GM19452 (cell line): ENCODE measurements around the gene MYO1B.

Source experiments
- ATAC-seq: cut with Tn5 transposase; IDR thresholded peaks from one replicate; pipeline ENCODE4 v1.9.1; 2021; ENCODE audit not compliant: unreplicated experiment

Gene MYO1B

DNA sequence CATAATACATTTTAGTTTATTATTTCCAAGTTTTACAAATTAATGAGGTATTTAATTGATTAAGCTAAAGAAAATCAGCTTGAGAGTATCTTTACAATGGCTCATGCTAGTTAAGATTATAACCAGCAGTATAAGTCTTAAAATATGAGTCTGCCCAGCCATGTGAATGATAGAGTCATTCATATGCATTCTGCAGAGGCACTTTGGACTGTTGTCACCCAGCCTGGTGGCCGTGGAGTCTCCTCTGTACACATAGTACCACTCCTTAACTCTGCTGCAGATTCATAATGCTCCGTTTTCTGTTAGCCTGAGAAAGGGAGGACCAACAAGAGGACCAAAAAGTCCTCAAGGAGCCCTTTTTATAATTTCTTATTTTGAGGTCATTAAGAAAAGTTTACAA lies 148.8 kb downstream of the MYO1B start:
- no peak for ATAC-seq

DNA sequence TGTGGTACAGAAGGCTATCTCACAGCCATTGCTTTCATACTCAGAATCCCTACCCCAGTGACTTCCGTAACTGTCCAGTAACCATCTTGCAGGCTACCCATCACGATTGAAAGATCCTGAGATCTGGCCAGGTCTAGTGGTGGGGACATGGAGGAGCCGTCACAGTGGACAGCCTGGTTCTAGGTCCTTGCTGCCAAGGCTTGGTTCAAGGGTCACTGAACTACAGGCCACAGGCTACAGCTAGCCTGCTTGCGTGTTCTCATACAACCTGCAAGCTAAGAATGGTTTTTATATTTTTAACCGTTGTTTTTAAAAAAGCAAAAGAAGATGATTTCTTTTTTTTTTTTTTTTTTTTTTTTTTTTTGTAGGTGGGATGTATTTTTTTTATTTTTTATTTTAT lies 151.6 kb downstream of the MYO1B start:
- no peak for ATAC-seq

DNA sequence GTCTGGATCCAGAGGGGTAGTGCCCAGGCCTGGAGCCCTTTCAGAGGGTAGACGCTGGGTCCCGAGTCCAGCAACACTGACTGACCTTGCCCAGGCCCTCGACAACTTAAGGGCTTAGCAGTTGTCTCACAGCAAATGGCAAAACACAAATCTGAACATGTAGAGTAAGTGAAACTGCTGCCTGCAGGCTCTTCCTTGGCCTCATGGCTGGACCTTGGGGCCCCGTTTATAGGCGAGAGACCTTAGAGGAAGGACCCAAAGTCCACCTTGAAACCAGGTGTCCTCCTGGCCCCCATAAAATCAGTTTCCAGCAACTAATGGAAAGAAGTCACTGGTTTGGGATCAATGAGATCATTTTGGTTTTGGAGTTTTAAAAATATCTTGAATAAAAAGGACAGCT lies 154.4 kb downstream of the MYO1B start:
- no peak for ATAC-seq

DNA sequence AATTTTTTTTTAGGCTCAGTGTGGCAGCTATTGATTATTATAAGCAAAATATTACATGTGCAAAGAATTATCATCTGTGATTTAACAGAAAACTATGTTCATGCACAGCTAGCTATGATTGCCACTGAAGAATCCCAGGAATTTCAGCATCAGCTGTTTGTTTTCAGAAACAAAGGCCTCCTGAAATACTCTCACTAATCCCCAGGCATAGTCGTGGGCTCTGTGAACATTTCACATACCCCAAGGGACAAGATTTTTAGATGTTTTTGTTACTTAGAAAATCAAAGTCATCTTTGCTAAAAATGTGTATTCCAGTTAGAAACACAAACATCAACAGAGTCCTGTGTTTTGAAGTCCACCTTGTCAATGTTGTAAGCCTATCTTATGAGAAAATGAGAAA lies 156.1 kb downstream of the MYO1B start:
- ATAC-seq: no peak

DNA sequence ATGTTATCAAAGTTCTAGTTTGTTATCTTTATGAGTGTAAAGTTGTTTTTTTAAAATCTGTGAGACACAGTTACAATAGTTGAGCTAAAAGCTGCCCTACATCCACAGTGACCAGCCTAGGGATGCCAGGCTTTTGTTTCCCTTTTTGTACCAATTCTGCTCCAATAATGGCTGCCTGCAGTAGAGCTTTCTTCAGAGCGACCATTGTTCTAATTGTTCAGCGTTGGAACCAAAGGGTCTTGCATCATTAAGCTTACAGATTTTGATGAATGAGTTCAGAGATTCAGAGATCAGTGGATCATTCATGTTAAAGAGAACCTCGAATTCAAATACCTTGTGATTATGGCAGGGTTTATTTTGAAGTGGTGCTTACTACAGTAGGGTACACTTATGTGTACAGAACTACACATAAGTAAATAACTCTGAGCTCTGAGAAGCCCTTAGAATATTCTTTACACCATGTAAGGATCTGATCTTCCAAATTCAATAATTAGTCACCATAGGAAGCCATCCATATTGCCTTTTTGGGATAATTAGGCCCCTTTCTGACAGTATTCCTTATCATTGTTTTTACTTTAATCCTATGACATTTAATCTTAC lies 157.9 kb downstream of the MYO1B start:
- ATAC-seq: no peak

DNA sequence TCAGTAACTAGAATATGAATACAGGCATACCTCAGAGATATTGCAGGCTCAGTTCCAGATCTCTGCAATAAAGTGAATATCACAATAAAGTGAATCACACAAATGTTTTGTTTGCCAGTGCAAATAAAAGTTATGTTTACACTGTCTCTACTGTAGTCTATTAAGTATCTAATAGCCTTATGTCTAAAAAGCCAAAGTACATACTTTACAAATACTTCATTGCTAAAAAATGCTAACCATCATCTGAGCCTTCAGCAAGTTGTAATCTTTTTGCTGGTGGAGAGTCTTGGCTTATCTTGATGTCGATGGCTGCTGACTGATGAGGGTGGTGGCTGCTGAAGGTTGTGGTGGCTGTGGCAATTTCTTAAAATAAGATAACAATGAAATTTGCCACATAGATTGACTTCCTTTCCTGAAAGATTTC lies 159.4 kb downstream of the MYO1B start:
- ATAC-seq: no peak

DNA sequence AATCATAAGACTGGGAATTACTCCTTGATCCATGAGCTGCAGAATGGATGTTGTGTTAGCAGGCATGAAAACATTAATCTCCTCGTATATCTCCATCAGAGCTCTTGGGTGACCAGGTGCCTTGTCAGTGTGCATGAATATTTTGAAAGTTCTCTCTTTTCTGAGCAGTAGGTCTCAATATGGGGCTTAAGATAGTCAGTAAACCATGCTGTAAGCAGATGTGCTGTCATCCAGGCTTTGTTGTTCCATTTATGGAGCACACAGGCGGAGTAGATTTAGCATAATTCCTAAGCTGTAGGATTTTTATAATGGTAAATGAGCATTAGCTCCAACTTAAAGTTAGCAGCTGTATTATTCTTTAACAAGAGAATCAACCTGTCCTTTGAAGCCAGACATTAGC lies 160.3 kb downstream of the MYO1B start:
- no peak for ATAC-seq

DNA sequence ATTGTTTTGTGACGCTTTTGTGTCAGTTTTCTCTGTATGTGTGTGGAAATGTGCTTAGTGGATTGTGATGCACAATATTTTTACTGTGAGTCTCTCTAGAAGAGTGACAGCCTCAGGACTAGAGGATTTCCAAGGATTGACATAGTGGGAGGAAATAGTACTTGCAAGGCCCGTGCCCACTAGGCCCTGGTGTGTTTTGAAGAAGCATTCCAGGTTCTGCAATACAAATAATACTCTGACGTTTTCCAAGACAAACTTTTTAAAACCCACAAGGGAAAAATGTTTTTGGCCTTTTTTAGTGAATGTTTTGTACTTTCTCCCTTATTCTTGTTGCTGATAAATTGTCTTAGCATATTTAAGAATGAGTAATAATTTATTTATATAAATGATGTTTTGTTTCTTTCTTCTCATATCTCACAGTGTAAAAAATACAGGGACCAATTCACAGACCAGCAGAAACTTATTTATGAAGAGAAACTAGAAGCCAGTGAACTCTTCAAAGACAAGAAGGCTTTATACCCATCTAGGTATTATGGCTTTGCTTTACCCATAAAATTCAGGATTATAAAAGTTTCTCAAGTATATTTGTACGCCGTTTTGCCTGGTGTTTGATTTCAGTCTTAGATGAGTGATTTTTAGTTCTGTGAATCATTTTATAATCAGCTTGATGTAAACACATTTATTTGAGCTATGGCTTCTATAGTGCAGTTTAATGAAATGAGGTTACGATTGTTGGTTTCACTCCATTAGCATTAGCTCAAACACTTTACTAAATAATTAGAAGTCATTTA lies 165.6 kb downstream of the MYO1B start:
- ATAC-seq: no peak

DNA sequence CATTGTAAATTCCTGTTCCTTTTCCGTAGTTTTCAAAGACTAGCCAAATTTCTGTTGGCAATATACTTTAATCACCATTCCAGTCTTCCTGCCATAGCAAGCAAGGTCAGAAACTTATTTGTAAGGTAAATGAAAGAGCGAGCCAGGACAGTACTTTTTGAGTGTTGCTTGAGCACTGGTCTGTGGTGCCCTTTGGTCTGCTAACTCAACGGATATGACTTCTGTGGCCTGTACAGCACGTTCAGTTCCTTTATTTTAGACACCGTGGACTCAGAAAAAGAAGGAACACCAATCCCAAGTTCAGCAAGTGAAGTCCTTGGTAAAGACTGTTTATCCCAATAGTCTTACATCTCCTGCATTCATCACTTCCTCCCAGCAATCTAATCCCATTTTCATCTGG lies 166.3 kb downstream of the MYO1B start:
- no peak for ATAC-seq

DNA sequence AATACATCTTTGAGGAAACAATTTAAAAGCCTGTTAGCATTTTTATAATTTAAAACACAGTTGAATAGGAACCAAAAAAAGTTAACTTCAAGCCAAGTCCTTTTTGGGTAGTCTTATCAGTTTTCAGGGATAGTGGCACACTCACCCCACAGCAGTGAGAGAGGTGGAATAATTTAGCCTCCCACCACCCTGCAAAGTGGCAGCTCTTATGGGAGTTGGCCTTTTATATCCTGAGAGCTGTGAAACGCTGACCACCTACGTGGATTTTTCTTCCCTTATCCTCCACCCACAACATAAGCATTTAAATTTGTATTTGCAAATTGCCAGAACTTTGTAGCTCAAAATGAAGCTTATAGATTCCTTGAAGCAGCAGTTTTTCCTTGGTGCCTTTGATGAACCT lies 167.1 kb downstream of the MYO1B start:
- no peak for ATAC-seq

DNA sequence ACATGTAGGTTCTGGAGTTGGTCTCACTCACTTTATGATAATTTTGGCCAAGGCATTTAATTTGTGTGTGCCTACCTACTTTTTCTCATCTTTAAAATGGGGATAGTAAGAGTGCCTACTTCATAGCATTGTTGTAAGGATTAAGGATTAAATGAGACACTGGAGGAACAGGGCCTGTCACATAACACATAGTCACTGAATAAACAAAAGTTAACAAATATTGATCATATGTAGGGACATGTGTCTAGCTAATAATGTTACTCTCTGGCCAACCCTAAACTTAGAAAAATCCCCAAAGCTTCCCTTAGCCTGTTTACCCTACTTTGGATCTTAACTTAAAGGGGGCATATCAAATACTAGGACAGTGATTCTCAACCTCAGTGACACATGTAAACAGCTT lies 169.9 kb downstream of the MYO1B start:
- ATAC-seq: no peak

DNA sequence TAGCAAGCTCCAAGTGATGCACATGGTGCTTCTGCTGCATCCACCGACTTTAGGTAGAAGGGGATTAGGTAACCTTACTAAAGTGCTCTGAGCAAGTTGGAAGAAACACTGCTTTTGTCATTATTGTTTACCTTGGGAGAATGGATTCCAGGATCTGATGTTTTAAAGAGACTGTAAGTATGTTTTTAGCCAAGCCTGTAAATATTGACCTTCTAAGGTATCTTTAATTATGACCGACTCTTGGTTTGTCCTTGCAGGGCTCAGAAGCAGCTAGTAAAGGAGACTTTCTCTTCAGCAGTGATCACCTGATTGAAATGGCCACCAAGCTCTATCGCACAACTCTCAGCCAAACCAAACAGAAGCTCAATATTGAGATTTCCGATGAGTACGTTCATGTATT lies 170.7 kb downstream of the MYO1B start:
- ATAC-seq: no peak

DNA sequence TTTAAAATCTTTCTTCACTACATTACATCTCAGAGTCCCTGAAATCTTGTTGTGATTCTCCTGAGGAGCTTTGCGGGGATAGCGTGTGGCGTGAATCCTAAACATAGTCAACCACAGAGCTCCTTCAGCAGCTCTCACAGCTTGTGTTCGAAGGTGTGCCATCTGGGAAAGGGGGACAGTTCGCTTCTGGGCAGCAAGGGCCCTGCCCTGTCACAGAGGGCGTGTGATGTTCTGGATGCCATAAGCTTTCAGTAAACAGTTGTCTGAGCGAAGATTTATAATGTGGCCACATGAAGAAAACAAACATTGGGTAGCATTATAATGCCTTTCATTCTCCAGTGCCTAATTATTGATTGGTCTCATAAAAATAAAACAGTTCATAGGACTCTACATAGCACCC lies 172.5 kb downstream of the MYO1B start:
- no peak for ATAC-seq

DNA sequence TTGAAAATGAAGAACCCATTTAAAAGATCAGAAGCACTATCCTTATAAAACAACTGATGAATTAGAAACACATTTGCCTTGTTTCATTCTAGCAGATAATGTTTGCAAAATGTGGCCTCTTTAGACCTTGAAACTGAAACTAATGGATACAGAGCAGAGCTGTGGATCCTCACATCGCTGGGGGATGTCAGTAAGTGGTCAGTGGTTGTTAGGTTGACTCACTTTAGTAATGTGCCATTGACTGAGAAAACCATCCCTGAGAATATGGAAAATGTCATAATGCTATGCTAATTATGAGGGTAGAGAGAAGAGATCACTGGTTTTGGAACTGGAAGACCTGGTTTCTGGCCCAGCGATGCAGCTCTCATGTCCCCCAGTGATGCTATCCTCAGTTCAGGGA lies 176.7 kb downstream of the MYO1B start:
- no peak for ATAC-seq

DNA sequence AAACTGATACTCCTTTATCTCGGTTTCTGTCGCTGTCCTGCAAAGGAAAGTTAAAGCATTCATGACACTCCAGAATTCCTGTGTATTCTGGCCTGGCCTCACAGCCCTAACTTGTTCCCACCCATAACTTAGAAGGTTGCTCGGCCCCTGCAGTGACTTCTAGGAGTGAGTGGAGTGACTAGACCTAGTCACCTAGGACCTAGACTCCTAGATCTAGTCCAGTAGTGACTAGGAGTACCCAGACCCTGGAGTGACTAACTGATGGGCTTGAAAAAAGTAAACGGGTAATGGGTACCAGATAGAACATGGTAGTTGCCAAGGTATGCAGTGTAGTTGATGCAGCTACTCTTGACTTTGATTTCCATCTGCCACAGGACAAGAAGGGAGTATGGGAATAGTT lies 181.8 kb downstream of the MYO1B start:
- no peak for ATAC-seq

DNA sequence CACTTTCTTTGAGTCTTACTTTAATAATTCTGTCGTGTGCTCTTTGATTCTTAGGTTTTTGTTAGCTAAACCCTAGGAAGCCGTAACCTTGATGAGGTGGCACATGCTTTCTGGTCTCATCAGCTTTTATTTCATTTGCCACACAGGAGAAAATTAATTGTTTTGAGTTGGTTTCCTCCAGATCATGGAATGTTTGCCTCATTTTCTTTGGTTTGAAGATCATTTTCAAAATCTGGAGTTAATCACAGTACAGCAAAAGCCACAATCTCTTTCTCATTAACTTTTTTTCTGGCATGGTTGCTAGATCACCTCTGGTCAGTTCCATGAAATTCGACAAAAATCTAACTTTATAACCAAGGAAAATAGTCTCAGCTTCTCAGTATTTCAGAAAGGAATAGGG lies 182.9 kb downstream of the MYO1B start:
- no peak for ATAC-seq

DNA sequence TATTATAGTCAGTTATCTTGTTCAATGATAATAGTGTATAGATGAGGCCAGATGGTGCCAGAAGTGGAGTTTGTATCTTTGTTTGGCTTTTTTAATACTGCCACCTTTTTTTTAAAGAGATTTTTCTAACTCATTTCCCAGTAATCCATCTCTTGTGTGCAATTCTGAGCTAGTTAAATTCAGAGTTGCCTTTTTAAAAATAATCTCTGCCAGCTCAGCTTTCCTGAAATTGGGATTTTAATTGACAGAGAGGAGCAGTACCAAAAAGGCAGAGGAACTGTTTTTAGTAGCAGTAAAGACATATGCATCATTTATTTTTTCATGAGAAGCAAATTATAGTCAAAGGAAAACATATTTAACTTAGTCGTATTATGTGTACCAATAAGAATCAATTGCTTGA lies 185.3 kb downstream of the MYO1B start:
- ATAC-seq: no peak

DNA sequence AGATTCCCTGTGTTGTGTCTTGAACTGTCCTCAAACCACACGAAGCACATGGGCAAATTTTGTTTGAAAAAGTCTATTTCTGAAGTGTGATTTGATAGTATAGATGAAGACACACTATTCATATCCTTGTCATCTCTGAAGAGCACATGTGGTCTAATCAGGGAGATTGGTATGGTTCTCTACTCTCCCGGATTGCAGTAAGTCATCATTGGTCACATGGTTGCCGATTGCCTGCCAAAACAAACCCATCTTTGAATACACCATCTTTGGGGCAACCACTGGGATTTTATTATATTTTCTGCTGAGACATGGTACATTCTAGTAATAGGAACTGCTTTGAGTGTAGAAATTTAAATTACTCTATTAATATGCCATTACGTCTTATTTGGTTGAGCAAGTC lies 186.9 kb downstream of the MYO1B start:
- ATAC-seq: no peak

DNA sequence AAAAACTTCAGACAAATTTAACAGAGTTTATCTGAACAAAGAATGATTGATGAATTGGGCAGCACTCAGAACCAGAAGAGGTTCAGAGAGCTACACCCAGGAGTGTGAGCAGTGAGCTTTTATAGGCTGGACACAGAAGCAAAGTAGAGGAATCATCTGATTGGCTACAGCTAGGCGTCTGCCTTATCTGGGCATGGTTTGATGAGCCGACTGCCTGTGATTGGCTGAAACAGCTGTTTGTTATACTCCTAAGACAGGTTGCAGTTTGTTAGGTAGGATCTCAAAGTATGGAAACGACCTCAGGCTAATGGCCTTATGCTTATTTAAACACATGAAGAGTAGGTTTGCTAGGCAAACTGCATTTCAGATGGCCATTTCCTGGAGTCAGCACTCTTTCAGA lies 188.9 kb downstream of the MYO1B start:
- ATAC-seq: no peak

DNA sequence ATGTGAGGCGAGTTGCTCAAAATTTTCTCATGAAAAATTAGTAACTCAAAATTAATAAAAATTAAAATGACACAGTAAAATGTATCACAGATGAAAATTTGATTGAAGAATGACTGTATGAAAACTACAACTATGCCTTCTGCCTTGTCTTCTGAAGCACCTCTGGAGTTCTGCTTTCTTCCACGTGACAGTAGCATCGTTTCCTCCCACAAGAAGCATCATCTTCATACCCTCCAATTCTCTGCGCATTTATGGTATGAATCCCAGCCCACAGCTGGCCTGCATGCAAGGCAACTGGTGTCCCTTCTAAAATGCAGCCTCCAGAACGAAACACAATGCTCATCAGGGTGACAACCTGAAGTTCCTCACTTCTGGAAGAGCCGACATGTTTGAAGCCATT lies 189.9 kb downstream of the MYO1B start:
- ATAC-seq: no peak

DNA sequence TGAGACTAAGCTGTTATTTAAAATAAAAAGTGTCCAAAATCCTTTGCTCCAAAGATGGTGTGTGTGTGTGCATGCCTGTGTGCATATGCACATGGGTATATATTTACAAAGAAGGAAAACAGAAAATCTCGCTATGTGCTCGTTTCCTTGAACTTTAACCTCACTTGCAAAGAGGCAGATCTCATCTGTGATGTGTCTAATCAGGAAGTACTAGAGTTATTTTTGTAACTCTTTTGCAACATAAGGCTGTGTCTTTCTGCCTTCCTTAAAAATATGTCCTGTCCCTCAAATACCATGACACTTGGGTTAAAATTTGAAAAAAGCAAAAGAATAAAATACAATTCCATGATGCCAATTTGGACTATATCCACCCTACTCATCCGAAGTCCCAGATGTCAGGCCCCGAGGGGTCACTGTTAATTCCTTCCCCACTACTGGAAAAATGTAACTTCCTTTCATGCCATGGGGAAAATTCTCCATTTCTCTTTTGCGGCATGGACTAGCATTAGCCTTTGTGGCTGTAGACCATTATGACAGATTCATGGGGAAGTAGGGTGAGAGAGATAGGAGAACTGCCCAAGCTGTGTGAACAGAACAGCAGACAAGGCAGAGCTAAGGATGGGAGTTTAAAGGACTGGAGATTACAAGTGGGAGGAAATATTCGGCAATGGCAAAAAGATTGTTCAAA lies 191.3 kb downstream of the MYO1B start:
- ATAC-seq: no peak

DNA sequence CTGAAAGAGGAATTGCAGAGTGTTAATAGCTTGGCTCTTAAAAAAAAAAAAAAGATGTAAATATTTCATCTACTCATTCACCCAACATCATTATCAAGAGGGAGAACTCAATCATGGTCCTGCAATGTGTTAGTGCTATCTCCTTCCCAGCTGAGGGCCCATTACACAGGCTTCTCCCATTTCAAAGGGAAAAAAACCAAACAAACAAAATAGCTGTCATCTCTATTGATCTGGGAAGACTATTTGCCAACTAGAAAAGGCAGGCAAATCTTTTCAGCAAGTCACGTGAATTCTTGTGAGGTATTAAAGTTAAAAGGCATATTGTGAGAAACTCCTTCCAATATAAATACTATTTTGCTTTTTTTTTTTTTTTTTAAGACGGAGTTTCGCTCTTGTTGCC lies 194.3 kb downstream of the MYO1B start:
- no peak for ATAC-seq
